GM10266 (cell line): ENCODE measurements around the gene PPHLN1.
"Not testable (repeated sequence)": the region's sequence is repeated elsewhere in the genome, so short reads cannot be mapped to it uniquely, and the experiment has no call there.

ENCODE experiments used
- DNase-seq: peaks from one replicate; pipeline ENCODE4 v3.0.0; 2012; ENCODE audit errors: extremely low spot score
- CTCF ChIP-seq: IDR thresholded peaks from 2 replicates; pipeline ENCODE4 v1.5.1; 2012; ENCODE audit warnings: mild to moderate bottlenecking, low read depth; ENCODE audit not compliant: control insufficient read depth, insufficient read depth; ENCODE audit errors: missing control alignments

The PPHLN1 gene

GRCh38 chr12:42320796-42321195 is 5.2 kb upstream of the PPHLN1 start:
- no peak for DNase-seq

GRCh38 chr12:42322567-42322966 is 3.4 kb upstream of the PPHLN1 start:
- DNase-seq: no peak
- TF ChIP-seq CTCF: no peak

More at GRCh38 chr12:42320796-42321195, 5.2 kb upstream of the PPHLN1 start:
- TF ChIP-seq CTCF: no peak

- no peak for DNase-seq
- TF ChIP-seq CTCF: no peak
Observed at GRCh38 chr12:42323856-42324255, 2.1 kb upstream of the PPHLN1 start.

GRCh38 chr12:42325326-42325652 is 678 bp upstream of the PPHLN1 start:
- TF ChIP-seq CTCF: no peak
- no peak for DNase-seq

- TF ChIP-seq CTCF: no peak
- DNase-seq: no peak
Observed at GRCh38 chr12:42326541-42327226, 717 bp downstream of the PPHLN1 start.

- TF ChIP-seq CTCF: no peak
Observed at GRCh38 chr12:42327227-42327590, 1.2 kb downstream of the PPHLN1 start.

GRCh38 chr12:42330097-42330496 is 4.1 kb downstream of the PPHLN1 start:
- not testable (repeated sequence) for DNase-seq

More at GRCh38 chr12:42327227-42327590, 1.2 kb downstream of the PPHLN1 start:
- DNase-seq: no peak
